Hepatocyte (in vitro differentiated cells): ENCODE results near the gene TOR3A. TPM values are rescaled to one million over a fixed set of nuclear protein-coding genes. Genes with fewer than 3 reads are reported as not detected.
"Not testable (repeated sequence)": the region's sequence is repeated elsewhere in the genome, so short reads cannot be mapped to it uniquely, and the experiment has no call there.

ENCODE experiments used
- DNase-seq: peaks from one replicate; pipeline ENCODE4 v3.0.0-alpha.2; 2016; ENCODE audit warnings: low spot score
- H2AFZ ChIP-seq: fragments of 200-600 bp; sonication (generic); 2 replicates; pipeline ENCODE4 v1.6.0; 2016; ENCODE audit warnings: antibody characterized with exemption, mild to moderate bottlenecking
- H3K27ac ChIP-seq: fragments of 200-600 bp; sonication (generic); 2 replicates; pipeline ENCODE4 v1.5.1; 2016; ENCODE audit warnings: mild to moderate bottlenecking
- H3K27me3 ChIP-seq: fragments of 200-600 bp; sonication (generic); 2 replicates; pipeline ENCODE4 v1.6.1; 2016
- H3K36me3 ChIP-seq: fragments of 200-600 bp; sonication (generic); replicated peaks from 2 replicates; pipeline ENCODE4 v1.5.1; 2016; ENCODE audit warnings: low read depth; ENCODE audit not compliant: insufficient read depth
- H3K4me1 ChIP-seq: fragments of 200-600 bp; sonication (generic); 2 replicates; pipeline ENCODE4 v1.5.1; 2016; ENCODE audit warnings: mild to moderate bottlenecking, moderate library complexity; ENCODE audit not compliant: insufficient read depth
- H3K4me2 ChIP-seq: fragments of 200-600 bp; sonication (generic); 2 replicates; pipeline ENCODE4 v1.6.0; 2016
- H3K4me3 ChIP-seq: fragments of 200-600 bp; sonication (generic); 2 replicates; pipeline ENCODE4 v1.5.1; 2016; ENCODE audit warnings: mild to moderate bottlenecking
- H3K79me2 ChIP-seq: fragments of 200-600 bp; sonication (generic); 2 replicates; pipeline ENCODE4 v1.6.0; 2017; ENCODE audit warnings: mild to moderate bottlenecking
- H3K9me2 ChIP-seq: fragments of 200-600 bp; sonication (generic); replicated peaks from 2 replicates; pipeline ENCODE4 v1.6.0; 2017; ENCODE audit warnings: mild to moderate bottlenecking; ENCODE audit not compliant: insufficient read depth
- H3K9me3 ChIP-seq: fragments of 200-600 bp; sonication (generic); 2 replicates; pipeline ENCODE4 v1.5.1; 2016; ENCODE audit warnings: low read depth, mild to moderate bottlenecking
- H4K20me1 ChIP-seq: fragments of 200-600 bp; sonication (generic); 2 replicates; pipeline ENCODE4 v1.6.0; 2016; ENCODE audit warnings: mild to moderate bottlenecking; ENCODE audit not compliant: insufficient read depth, poor library complexity, severe bottlenecking
- CTCF ChIP-seq: fragments of 200-600 bp; sonication (generic); IDR thresholded peaks from 2 replicates; pipeline ENCODE4 v1.5.1; 2016; ENCODE audit warnings: antibody characterized with exemption, mild to moderate bottlenecking; ENCODE audit not compliant: poor library complexity
- EZH2 ChIP-seq: fragments of 200-600 bp; sonication (generic); IDR thresholded peaks from 2 replicates; pipeline ENCODE4 v1.6.1; 2016; ENCODE audit warnings: antibody characterized with exemption, mild to moderate bottlenecking, borderline replicate concordance
- EZH2phosphoT487 ChIP-seq: fragments of 200-600 bp; sonication (generic); IDR thresholded peaks from one replicate; pipeline ENCODE4 v1.6.1; 2018; ENCODE audit warnings: antibody characterized with exemption, mild to moderate bottlenecking, low read depth, moderate library complexity; ENCODE audit not compliant: unreplicated experiment, severe bottlenecking
- WGBS: methylation state at CpG from one replicate; pipeline ENCODE4 v1.1.6; 2016; ENCODE audit warnings: low lambda C conversion rate; ENCODE audit errors: missing lambda C conversion rate; 5-methylcytosine and 5-hydroxymethylcytosine counted together
- polyA plus RNA-seq: library from polyadenylated mRNA; unstranded; fragments of >200 nt; fragmentation: Nextera tagmentation; extraction: Ambion mirVana; gene quantifications from 2 replicates; pipeline ENCODE4 v1.2.1, GENCODE V29; 2016
- total RNA-seq: library from RNA; depleted of rRNA; stranded (reverse); fragments of >200 nt; gene quantifications from 2 replicates; pipeline ENCODE4 v1.2.3, GENCODE V29; 2014

TOR3A gene
- total and polyA plus RNA-seq, 2 experiments from 2014 or later, result 20.3 to 21.3 TPM

GRCh38 chr1:179038528-179039281 lies 43.2 kb upstream of the TOR3A start:
- Histone ChIP-seq H3K4me3 (no peak overlapping the region), H3K36me3 (no peaks in the 10 kb centered on the region), H3K79me2 (peaks cover 80% of the 10 kb centered on the region), H3K4me1 (peaks cover 5% of the 10 kb centered on the region), H3K9me3 (no peaks in the 10 kb centered on the region), H3K9me2 (no peaks in the 10 kb centered on the region), H3K4me2 (no peak overlapping the region), H2AFZ (no peak overlapping the region), H3K27ac (no peak overlapping the region), H3K27me3 (no peaks in the 10 kb centered on the region), H4K20me1 (no peaks in the 10 kb centered on the region)
- 31% methylated on average over 1 of the region's 1 CpG for WGBS
- DNase-seq, result no peak
- TF ChIP-seq CTCF, result no peak
- no peak for TF ChIP-seq EZH2
- no peak for TF ChIP-seq EZH2phosphoT487

GRCh38 chr1:179039502-179040174 lies 42.2 kb upstream of the TOR3A start:
- not testable (repeated sequence) for H3K27me3 ChIP-seq, H3K4me3 ChIP-seq, H3K36me3 ChIP-seq, H3K27ac ChIP-seq, H3K9me2 ChIP-seq, DNase-seq, H3K9me3 ChIP-seq, H4K20me1 ChIP-seq, H3K4me2 ChIP-seq, H3K4me1 ChIP-seq, H2AFZ ChIP-seq
- H3K79me2 ChIP-seq, result peaks cover 80% of the 10 kb centered on the region
- 79% methylated on average over 6 of the region's 9 CpGs for WGBS

- not testable (repeated sequence) for H3K27me3 ChIP-seq, H3K9me2 ChIP-seq, H3K27ac ChIP-seq, H3K36me3 ChIP-seq, DNase-seq, H3K4me1 ChIP-seq, H3K4me3 ChIP-seq, H3K9me3 ChIP-seq, H2AFZ ChIP-seq, H4K20me1 ChIP-seq, H3K4me2 ChIP-seq
- 86% methylated on average over 7 of the region's 27 CpGs for WGBS
- H3K79me2 ChIP-seq, result peaks cover 80% of the 10 kb centered on the region
Observed at GRCh38 chr1:179040175-179040551, 41.7 kb upstream of the TOR3A start.

GRCh38 chr1:179042087-179042486 lies 39.8 kb upstream of the TOR3A start:
- peaks cover 72% of the 10 kb centered on the region for H3K79me2 ChIP-seq
- DNase-seq, result no peak

More at GRCh38 chr1:179042087-179042486, 39.8 kb upstream of the TOR3A start:
- Histone ChIP-seq H3K4me3 (no peak overlapping the region), H4K20me1 (no peaks in the 10 kb centered on the region), H3K27me3 (no peaks in the 10 kb centered on the region), H3K4me1 (peaks cover 5% of the 10 kb centered on the region), H3K27ac (no peak overlapping the region), H3K9me3 (no peaks in the 10 kb centered on the region), H2AFZ (no peak overlapping the region), H3K9me2 (no peaks in the 10 kb centered on the region), H3K4me2 (no peak overlapping the region), H3K36me3 (no peaks in the 10 kb centered on the region)
- 98% methylated on average over 8 of the region's 8 CpGs for WGBS
- TF ChIP-seq CTCF (no peak), EZH2phosphoT487 (no peak), EZH2 (no peak)
